RWPE2 (cell line): ENCODE results near the gene RFK.
A peak's percentile ranks its signal among the peaks of the same experiment; 100 is the strongest.

ENCODE experiments used
- ATAC-seq: fragments of 200-7000 bp; cut with Tn5 transposase; 3 replicates; pipeline ENCODE4 v1.9.1; 2021; ENCODE audit warnings: low read depth
- DNase-seq: peaks from one replicate; pipeline ENCODE4 v3.0.0-alpha.2; 2020; ENCODE audit warnings: low spot score
- H3K27ac ChIP-seq: fragments of 450-650 bp; 2 replicates; pipeline ENCODE4 v1.5.1; 2017; ENCODE audit warnings: mild to moderate bottlenecking; ENCODE audit not compliant: poor library complexity, severe bottlenecking
- H3K27me3 ChIP-seq: fragments of 250-450 bp; sonication (Bioruptor Pico); 2 replicates; pipeline ENCODE4 v1.5.1; 2021; ENCODE audit warnings: mild to moderate bottlenecking, moderate library complexity; ENCODE audit not compliant: insufficient read depth, poor library complexity, severe bottlenecking
- H3K36me3 ChIP-seq: fragments of 250-450 bp; sonication (Bioruptor Pico); 2 replicates; pipeline ENCODE4 v1.5.1; 2020; ENCODE audit warnings: low read depth, mild to moderate bottlenecking, moderate library complexity
- H3K4me1 ChIP-seq: fragments of 250-450 bp; sonication (Bioruptor Pico); 2 replicates; pipeline ENCODE4 v1.5.1; 2021; ENCODE audit warnings: mild to moderate bottlenecking, moderate library complexity; ENCODE audit not compliant: insufficient read depth, poor library complexity, severe bottlenecking
- H3K4me3 ChIP-seq: fragments of 250-450 bp; sonication (Bioruptor Pico); 2 replicates; pipeline ENCODE4 v1.5.1; 2021; ENCODE audit warnings: mild to moderate bottlenecking, moderate library complexity; ENCODE audit not compliant: severe bottlenecking
- H3K9me3 ChIP-seq: fragments of 250-450 bp; sonication (Bioruptor Pico); 2 replicates; pipeline ENCODE4 v1.5.1; 2021; ENCODE audit warnings: mild to moderate bottlenecking, moderate library complexity; ENCODE audit not compliant: severe bottlenecking
- TF ChIP-seq, protein P1 (sequence below): fragments of 450-650 bp; IDR thresholded peaks from one replicate; pipeline ENCODE4 v1.5.1; 2017; ENCODE audit warnings: mild to moderate bottlenecking, moderate library complexity; ENCODE audit not compliant: poor library complexity, severe bottlenecking

RFK gene

DNA sequence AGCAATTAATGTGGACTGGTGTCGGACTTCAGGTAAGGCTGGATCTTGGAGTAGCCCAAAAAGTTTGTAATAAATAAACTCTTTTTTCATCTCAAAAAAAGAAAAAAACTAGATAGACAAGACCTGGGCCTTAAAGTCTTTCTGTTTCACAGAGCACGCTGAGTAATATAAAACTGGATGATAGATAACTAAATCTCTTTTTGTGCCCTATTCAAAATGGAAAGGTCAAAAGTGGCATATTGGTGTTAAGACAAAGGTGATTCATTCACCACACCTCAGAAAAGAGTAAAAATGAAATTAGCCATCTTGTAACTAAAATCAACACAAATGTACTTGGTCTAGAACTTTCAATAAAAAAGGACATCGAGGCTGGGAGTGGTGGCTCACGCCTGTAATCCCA lies 30.3 kb upstream of the RFK start:
- ATAC-seq (no peak), DNase-seq (no peak)
- Histone ChIP-seq H3K9me3 (no peaks in the 10 kb centered on the region), H3K4me1 (no peaks in the 10 kb centered on the region), H3K27me3 (no peaks in the 10 kb centered on the region), H3K27ac (no peak overlapping the region), H3K4me3 (no peak overlapping the region), H3K36me3 (no peaks in the 10 kb centered on the region)
- TF ChIP-seq, protein P1, sequence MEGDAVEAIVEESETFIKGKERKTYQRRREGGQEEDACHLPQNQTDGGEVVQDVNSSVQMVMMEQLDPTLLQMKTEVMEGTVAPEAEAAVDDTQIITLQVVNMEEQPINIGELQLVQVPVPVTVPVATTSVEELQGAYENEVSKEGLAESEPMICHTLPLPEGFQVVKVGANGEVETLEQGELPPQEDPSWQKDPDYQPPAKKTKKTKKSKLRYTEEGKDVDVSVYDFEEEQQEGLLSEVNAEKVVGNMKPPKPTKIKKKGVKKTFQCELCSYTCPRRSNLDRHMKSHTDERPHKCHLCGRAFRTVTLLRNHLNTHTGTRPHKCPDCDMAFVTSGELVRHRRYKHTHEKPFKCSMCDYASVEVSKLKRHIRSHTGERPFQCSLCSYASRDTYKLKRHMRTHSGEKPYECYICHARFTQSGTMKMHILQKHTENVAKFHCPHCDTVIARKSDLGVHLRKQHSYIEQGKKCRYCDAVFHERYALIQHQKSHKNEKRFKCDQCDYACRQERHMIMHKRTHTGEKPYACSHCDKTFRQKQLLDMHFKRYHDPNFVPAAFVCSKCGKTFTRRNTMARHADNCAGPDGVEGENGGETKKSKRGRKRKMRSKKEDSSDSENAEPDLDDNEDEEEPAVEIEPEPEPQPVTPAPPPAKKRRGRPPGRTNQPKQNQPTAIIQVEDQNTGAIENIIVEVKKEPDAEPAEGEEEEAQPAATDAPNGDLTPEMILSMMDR: no peak

DNA sequence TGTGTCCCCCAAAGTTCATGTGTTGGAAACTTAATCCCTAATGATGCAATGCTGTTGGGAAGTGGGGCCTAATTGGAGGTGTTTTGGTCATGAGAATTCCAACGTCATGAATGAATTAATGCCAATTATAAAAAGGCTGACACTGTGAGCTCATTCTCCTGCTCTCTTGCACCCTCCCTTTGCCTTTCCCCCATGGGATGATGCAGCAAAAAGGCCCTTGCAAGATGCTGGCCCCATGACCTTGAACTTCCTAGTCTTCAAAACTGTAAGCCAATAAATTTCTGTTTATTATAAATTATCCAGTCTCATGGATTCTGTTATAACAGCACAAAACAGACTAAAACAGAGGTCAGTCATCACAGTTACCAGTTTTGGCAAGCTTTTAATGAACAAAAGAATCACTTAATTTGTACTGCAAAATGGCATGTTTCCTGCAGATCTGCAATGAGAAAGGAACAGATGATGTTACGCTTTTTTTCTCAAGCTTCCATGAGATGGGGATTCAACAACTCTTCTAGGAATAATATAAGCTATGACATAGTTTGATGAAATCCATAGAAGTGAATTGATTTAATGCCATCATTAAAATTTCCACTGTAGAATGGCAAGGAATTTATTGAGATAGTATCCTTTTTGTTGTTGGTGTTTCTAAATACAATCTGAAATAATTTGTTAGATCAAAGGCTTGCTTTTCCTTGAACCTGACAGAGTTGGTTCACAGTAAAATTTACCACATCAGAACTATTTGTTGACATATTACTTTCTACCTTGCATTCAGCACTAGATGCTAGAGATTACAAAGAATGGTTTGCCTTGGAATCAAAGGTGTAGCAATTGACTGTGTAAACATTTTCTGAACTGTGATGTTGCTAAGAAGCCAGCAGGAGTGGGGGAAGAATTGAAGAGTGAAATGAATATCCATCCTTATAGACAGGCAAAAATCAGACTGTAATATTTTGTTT lies 29.3 kb upstream of the RFK start:
- ATAC-seq (no peak), DNase-seq (no peak)
- TF ChIP-seq, protein P1: no peak
- no peaks in the 10 kb centered on the region for H3K4me1 ChIP-seq
- no peak overlapping the region for H3K4me3 ChIP-seq
- no peaks in the 10 kb centered on the region for H3K36me3 ChIP-seq
- H3K27me3 ChIP-seq: no peaks in the 10 kb centered on the region
- no peaks in the 10 kb centered on the region for H3K9me3 ChIP-seq
- H3K27ac ChIP-seq: no peak overlapping the region

DNA sequence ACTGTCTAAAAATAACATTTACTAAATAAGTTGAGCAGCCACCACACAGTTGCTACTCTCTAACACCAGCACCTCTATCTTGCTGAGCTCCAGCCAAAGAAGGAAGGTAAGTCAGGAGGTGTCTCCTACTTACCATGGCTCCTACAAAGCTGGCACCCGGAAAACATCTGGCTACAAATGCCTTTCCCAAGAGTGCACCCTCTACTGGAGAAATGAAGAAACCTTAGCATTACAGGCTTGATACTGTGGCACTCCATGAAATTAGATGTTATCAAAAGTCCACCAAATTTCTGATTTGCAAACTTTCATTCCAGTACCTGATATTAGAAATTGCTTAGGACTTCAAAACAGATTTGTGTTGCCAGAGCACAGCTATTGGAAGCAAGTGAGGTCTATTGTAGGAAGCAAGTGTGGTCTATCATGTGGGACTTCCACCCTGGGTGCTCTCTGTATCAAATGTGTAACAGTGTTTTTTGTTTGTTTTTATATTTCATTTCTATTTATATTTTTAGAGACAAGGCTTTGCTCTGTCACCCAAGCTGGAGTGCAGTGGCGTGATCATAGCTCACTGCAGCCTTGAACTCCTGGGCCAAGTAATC lies 25.7 kb upstream of the RFK start:
- Histone ChIP-seq H3K27me3 (no peaks in the 10 kb centered on the region), H3K36me3 (no peaks in the 10 kb centered on the region), H3K4me3 (no peak overlapping the region), H3K27ac (no peak overlapping the region), H3K4me1 (peaks cover 9% of the 10 kb centered on the region), H3K9me3 (no peaks in the 10 kb centered on the region)
- TF ChIP-seq, protein P1: peak; percentile 49
- ATAC-seq: no peak
- DNase-seq: no peak

DNA sequence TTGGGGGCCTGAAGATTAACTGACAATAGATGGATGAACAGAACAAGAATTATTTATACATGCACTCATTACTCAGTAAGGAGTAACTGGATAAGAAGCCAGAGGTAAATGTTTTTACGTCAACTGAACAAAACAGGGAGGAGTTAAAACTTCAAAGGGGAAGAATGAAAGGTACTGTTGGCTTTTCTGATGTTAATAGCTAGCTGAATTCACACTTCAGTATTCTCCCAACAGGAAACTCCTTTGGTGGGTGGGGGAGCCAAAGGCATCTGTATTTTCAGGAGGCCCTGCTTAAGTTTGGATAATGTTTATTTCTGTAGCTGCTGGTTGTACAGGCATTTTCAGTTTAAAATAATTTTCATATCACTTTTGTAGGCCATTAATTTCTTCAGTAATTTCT lies 23.2 kb upstream of the RFK start:
- Histone ChIP-seq H3K27me3 (no peaks in the 10 kb centered on the region), H3K27ac (no peak overlapping the region), H3K9me3 (no peaks in the 10 kb centered on the region), H3K36me3 (no peaks in the 10 kb centered on the region), H3K4me3 (no peak overlapping the region), H3K4me1 (peaks cover 14% of the 10 kb centered on the region)
- no peak for DNase-seq
- no peak for ATAC-seq
- TF ChIP-seq, protein P1: no peak
